GM12872 (cell line): ENCODE data around the gene C5orf58.
A peak's percentile ranks its signal among the peaks of the same experiment; 100 is the strongest.

Experiments used
- TF ChIP-seq, protein P1 (sequence below): IDR thresholded peaks from 3 replicates; pipeline ENCODE4 v1.5.1; 2011; ENCODE audit warnings: low read depth, mild to moderate bottlenecking, low read length, moderate library complexity; ENCODE audit not compliant: insufficient read depth

Gene C5orf58, protein sequence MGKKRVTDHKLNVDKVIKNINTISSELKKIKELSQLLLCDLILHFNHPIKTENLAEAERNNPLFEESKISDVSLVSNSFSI

DNA sequence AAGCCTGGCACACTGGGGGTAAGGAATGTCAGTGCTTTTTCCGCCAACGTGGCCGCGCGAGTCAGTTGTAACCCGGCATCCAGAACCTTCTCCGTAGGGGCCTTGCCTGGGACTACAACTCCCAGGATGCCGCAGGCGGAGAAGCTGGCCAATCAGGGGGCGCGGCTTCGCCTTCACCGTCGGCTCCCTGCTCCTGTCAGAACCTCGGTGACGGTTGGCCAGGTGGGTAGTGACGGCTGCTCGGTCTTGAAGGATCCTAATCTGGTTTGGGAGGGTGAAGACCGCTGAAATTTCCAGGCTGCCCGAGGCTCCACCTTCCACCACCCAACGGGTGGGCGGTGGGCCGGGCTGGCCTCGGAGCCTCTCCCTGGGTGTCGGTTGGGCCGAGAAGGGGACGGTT, at the start of gene C5orf58:
C5orf58 (plus strand) TSS at position 200 of the 400 bp plus-strand sequence. CDS start 1,992 bp downstream, outside the sequence.
- TF ChIP-seq, protein P1, sequence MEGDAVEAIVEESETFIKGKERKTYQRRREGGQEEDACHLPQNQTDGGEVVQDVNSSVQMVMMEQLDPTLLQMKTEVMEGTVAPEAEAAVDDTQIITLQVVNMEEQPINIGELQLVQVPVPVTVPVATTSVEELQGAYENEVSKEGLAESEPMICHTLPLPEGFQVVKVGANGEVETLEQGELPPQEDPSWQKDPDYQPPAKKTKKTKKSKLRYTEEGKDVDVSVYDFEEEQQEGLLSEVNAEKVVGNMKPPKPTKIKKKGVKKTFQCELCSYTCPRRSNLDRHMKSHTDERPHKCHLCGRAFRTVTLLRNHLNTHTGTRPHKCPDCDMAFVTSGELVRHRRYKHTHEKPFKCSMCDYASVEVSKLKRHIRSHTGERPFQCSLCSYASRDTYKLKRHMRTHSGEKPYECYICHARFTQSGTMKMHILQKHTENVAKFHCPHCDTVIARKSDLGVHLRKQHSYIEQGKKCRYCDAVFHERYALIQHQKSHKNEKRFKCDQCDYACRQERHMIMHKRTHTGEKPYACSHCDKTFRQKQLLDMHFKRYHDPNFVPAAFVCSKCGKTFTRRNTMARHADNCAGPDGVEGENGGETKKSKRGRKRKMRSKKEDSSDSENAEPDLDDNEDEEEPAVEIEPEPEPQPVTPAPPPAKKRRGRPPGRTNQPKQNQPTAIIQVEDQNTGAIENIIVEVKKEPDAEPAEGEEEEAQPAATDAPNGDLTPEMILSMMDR: no peak

DNA sequence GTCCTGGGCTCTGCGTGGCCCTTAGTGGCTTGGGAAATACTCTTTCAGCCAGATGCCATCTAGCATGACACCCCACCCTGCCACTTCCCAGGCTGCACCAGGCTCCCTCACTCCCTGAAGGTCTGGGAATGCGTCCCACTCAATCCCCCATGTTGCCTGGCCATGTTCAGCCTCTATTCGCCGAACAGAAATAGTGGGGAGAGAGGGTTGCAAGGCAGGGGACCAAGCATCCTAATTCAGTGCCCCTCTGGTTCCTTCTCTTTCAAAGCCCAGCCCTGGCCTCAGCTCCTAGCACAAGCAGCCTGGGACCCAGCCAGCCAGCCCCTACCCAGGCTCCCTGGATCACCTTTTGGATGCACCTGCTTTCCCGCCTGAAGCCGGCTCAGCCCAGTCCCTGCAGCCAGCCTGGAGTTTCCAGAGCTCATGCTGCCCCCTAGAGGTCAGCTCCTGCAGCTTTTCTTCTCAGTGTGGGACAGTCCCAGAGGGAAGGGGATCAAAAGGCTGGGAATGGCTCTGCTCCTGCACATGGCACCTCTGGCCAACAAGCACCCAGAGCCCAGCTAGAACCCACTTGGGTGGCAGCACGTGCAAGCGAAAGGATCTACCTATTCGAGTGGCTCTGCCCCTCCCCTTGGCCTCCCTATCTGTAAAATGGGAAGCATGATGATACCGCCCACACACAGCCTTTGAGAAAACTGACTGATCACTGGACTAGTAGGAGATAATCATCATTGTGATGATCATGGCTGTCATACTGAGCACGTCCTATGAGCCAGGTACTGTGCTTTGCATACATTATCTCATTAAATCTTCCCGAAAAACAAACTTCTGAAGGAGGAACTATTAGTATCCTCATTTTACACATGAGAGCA, 48.7 kb upstream of the C5orf58 start:
- TF ChIP-seq, protein P1: peak; percentile 89

DNA sequence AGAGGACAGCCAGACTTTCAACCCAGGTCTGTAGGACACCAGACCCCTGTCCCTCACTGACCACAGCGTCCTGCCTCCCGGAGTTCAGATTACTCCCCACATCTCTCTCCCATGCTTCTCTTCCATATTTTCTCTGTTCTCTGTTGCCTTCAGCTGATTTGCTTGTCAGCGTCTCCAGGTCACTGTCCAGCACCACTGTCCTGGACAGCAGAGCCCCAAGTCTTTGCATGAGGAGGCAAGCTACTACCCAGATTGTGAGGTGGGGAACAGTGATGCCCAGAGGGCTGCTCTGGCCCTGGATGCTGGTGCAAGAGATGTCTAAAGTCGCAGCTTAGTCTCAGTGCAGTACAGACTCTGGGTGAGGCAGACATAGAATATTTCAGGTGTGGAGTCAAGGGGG, 48.0 kb upstream of the C5orf58 start:
- TF ChIP-seq, protein P1: no peak

DNA sequence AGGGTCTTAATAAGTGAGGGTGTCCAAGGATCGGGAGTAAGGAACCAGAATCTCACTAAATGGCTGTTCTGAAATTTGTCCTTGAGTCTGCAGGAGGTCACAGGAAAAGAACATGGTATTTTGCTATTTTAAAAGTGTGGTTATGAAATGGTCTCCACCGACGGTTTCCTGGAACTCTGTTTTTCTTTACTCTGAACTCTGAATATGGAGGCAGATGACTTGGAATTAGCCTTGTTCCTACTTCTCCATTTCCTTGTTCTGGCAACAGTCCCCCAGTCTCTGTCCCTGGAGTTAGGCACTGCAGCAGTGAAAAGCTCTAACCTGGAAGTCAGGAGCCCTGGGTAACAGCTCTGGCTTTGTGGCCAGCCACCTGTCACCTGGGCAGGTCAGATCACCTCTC, 46.6 kb upstream of the C5orf58 start:
- TF ChIP-seq, protein P1: no peak

DNA sequence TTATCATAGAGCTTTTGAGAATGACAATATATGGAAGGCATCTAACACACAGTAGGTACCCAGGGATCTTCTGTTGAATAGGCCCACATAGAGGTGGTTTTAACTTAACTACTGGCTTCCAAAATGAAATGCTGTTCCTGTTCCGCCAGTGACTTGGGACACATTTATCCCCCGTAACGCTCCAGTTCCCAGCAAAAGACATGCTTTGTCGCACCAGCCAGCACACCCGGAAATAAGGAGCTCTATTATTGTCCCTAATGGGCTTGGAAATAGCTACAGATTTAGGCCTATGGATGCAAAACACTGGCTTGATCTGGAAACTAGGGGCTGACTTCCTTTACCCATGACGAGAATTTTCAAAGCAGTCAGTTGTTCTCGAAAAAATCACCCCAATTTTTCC, 45.9 kb upstream of the C5orf58 start:
- TF ChIP-seq, protein P1: no peak

DNA sequence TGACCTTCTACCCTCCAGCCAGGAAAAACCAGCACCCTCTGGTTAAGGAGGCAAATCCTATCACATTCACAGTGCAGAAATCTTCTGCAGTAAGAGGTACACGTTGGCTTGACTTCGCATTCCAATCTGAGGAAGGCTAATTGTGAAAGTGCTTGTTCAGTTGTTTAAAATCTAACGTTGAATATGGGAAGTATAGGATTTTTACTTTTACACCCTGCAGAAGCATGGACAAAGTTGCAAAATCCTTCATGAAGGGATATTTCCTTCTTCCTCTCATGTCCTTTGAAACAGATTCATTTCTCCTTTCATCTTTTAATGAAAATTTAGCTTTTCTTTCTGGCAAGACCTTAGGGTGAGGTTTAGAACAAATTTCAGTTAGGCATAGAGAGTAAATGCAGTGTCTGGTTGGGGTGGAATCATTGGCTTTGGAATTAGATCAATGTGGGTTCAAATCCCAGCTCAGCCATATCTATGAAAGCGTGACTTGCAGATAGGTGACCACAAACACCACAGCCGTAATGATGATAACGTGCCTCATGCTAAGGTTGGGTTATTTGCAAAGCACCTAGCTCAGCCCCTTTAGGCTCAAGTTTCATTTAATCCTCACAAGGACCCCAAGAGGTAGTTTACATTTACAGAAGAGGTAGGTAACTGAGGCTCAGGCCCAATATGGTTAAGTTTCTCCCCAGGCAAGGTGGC, 42.2 kb upstream of the C5orf58 start:
- TF ChIP-seq, protein P1: no peak

DNA sequence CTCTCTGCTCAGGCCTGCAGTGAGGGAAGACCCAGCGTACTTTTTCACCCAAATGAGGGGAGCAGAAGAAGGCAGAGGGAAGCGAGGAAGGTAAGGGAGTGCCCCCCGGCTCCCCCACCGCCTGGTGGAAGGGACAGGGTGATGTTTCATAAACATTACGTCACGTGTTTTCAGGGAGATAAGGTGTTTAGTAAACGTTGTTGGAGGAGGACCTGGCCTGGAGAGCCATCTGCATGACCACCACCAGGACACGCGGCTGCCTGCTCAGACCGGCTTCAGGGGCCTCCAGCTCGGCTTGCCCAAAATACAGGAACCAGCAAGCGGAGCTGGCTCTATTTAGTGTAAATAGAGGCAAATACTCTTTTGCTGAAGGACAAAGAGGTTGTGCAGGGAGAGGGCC, 40.0 kb upstream of the C5orf58 start:
- TF ChIP-seq, protein P1: no peak
